Cardiac fibroblast (primary cell): ENCODE results near the gene EPB41L4A.

Experiments used
- DNase-seq, 2 donors: peaks; one replicate each; pipeline versions ENCODE4 v3.0.0 to v3.0.0-alpha.2; 2010; ENCODE audit warnings: low read depth in 2 of 2
- H3K4me3 ChIP-seq, 2 donors: replicated peaks in 1 of 2; 1 replicate in 1 of 2; 2 replicates in 1 of 2; pipeline ENCODE4 v1.5.1; 2011; ENCODE audit warnings: low read depth in 2 of 2, low read length in 2 of 2, mild to moderate bottlenecking in 2 of 2, moderate library complexity in 1 of 2
- CTCF ChIP-seq: IDR thresholded peaks from one replicate; pipeline ENCODE4 v1.5.1; 2011; ENCODE audit warnings: low read depth, mild to moderate bottlenecking, low read length, inconsistent platforms

EPB41L4A gene

GRCh38 chr5:112412346-112412745 lies 6.7 kb downstream of the EPB41L4A start:
- H3K4me3 ChIP-seq: no peak overlapping the region
- DNase-seq: no peak
- TF ChIP-seq CTCF: no peak

GRCh38 chr5:112411903-112412302 lies 7.2 kb downstream of the EPB41L4A start:
- no peak for TF ChIP-seq CTCF
- no peak for DNase-seq
- no peak overlapping the region for H3K4me3 ChIP-seq

GRCh38 chr5:112407666-112408065 lies 11.4 kb downstream of the EPB41L4A start:
- DNase-seq: no peak
- no peak overlapping the region for H3K4me3 ChIP-seq
- TF ChIP-seq CTCF: no peak

GRCh38 chr5:112407240-112407639 lies 11.8 kb downstream of the EPB41L4A start:
- H3K4me3 ChIP-seq: no peak overlapping the region
- TF ChIP-seq CTCF: no peak
- DNase-seq: no peak

GRCh38 chr5:112403069-112403468 lies 16.0 kb downstream of the EPB41L4A start:
- no peak overlapping the region for H3K4me3 ChIP-seq
- DNase-seq: no peak
- TF ChIP-seq CTCF: no peak

- no peak overlapping the region for H3K4me3 ChIP-seq
- no peak for DNase-seq
- no peak for TF ChIP-seq CTCF
Observed at GRCh38 chr5:112401924-112402323, 17.2 kb downstream of the EPB41L4A start.

GRCh38 chr5:112397690-112398089 lies 21.4 kb downstream of the EPB41L4A start:
- no peak for DNase-seq
- TF ChIP-seq CTCF: no peak
- no peak overlapping the region for H3K4me3 ChIP-seq
